ENCODE results near the gene FAAP20. TPM values are rescaled to one million over a fixed set of nuclear protein-coding genes. Genes with fewer than 3 reads are reported as not detected.

FAAP20 gene
- total and polyA plus RNA-seq, 2 experiments from 2014 or later: 79.1 to 167 TPM

DNA sequence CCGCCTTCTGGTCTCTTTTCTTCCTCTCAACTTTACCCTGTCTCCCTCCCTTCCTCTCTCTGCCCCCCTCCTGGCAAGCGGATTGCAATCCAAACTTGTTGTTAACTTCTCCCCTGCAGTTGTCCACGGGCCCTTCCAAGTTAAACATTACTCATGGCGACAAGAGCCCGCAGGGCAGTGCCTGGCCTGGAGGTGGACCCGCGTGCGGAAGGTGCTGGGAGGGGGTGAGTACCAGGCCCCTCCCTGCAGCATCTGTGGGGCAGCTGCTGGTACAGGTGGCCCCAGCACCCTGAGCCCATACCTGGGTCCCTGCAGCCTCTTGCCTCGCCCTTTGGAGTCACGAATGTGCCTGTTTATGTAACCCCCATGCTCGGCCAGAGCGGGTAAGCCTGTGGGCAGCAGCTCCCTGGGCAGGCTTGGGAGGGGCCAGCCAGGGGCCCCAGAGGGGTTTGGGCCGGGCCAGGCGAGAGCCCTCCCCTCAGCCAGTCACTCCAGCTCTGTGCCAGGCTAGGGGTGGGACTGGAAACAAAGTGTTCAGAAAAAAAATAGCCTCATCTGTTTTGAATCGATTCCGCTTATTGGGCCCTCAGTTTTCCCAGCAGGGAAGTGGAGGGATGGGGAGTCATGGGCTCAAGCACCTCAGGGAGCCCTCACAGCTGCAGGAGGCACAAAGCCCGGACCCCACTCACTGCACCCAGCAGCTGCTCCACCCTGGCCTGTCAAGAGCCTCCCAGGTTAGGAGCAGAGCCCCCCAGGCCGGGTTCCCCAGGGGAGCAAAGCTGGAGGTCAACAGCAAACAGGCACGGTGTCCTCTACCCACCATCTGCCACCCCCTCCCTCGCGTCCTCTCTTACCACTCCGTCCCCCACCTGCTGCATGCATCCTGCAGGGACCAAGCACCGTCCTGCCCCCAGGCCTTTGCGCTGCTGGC lies 14.0 kb upstream of the FAAP20 start:
- Histone ChIP-seq H3K9me2 (ENCODE audit: insufficient read depth) (no peaks in the 10 kb centered on the region), H3F3A (replicated peaks; ENCODE audit: low read depth) (peaks cover 17% of the 10 kb centered on the region), H2AFZ (no peak overlapping the region), H3K4me2 (no peak overlapping the region), H3K36me3 (ENCODE audit: insufficient read depth) (no peaks in the 10 kb centered on the region), H3K79me2 (replicated peaks; ENCODE audit: insufficient read depth) (no peaks in the 10 kb centered on the region), H3K4me3 (no peak overlapping the region), H3K27me3 (ENCODE audit: insufficient read depth) (peaks cover 6% of the 10 kb centered on the region; the same call in 1 of the 2 replicates), H3K27ac (ENCODE audit: low read depth) (no peak overlapping the region), H3K4me1 (ENCODE audit: insufficient read depth) (peaks cover 23% of the 10 kb centered on the region), H4K20me1 (replicated peaks; ENCODE audit: insufficient read depth) (no peaks in the 10 kb centered on the region)
- H3K27me3 Mint-ChIP-seq (ENCODE audit: insufficient read depth, low read depth, poor library complexity): peaks cover 22% of the 10 kb centered on the region
- H3K36me3 Mint-ChIP-seq (ENCODE audit: low read depth): no peaks in the 10 kb centered on the region
- TF ChIP-seq ZNF331 (CRISPR knock-in tag; IDR thresholded peaks at IDR 0.05; ENCODE audit: low read depth): no peak
- TF ChIP-seq, protein P1, sequence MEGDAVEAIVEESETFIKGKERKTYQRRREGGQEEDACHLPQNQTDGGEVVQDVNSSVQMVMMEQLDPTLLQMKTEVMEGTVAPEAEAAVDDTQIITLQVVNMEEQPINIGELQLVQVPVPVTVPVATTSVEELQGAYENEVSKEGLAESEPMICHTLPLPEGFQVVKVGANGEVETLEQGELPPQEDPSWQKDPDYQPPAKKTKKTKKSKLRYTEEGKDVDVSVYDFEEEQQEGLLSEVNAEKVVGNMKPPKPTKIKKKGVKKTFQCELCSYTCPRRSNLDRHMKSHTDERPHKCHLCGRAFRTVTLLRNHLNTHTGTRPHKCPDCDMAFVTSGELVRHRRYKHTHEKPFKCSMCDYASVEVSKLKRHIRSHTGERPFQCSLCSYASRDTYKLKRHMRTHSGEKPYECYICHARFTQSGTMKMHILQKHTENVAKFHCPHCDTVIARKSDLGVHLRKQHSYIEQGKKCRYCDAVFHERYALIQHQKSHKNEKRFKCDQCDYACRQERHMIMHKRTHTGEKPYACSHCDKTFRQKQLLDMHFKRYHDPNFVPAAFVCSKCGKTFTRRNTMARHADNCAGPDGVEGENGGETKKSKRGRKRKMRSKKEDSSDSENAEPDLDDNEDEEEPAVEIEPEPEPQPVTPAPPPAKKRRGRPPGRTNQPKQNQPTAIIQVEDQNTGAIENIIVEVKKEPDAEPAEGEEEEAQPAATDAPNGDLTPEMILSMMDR (conservative IDR thresholded peaks at IDR 0.05; ENCODE audit: low read depth in 2 of 2): no peak
- TF ChIP-seq NANOG (IDR thresholded peaks at IDR 0.05; ENCODE audit: borderline replicate concordance): no peak
- no peak for TF ChIP-seq STAT1 (IDR thresholded peaks at IDR 0.05; ENCODE audit: unreplicated experiment)
- TF ChIP-seq, protein P2, sequence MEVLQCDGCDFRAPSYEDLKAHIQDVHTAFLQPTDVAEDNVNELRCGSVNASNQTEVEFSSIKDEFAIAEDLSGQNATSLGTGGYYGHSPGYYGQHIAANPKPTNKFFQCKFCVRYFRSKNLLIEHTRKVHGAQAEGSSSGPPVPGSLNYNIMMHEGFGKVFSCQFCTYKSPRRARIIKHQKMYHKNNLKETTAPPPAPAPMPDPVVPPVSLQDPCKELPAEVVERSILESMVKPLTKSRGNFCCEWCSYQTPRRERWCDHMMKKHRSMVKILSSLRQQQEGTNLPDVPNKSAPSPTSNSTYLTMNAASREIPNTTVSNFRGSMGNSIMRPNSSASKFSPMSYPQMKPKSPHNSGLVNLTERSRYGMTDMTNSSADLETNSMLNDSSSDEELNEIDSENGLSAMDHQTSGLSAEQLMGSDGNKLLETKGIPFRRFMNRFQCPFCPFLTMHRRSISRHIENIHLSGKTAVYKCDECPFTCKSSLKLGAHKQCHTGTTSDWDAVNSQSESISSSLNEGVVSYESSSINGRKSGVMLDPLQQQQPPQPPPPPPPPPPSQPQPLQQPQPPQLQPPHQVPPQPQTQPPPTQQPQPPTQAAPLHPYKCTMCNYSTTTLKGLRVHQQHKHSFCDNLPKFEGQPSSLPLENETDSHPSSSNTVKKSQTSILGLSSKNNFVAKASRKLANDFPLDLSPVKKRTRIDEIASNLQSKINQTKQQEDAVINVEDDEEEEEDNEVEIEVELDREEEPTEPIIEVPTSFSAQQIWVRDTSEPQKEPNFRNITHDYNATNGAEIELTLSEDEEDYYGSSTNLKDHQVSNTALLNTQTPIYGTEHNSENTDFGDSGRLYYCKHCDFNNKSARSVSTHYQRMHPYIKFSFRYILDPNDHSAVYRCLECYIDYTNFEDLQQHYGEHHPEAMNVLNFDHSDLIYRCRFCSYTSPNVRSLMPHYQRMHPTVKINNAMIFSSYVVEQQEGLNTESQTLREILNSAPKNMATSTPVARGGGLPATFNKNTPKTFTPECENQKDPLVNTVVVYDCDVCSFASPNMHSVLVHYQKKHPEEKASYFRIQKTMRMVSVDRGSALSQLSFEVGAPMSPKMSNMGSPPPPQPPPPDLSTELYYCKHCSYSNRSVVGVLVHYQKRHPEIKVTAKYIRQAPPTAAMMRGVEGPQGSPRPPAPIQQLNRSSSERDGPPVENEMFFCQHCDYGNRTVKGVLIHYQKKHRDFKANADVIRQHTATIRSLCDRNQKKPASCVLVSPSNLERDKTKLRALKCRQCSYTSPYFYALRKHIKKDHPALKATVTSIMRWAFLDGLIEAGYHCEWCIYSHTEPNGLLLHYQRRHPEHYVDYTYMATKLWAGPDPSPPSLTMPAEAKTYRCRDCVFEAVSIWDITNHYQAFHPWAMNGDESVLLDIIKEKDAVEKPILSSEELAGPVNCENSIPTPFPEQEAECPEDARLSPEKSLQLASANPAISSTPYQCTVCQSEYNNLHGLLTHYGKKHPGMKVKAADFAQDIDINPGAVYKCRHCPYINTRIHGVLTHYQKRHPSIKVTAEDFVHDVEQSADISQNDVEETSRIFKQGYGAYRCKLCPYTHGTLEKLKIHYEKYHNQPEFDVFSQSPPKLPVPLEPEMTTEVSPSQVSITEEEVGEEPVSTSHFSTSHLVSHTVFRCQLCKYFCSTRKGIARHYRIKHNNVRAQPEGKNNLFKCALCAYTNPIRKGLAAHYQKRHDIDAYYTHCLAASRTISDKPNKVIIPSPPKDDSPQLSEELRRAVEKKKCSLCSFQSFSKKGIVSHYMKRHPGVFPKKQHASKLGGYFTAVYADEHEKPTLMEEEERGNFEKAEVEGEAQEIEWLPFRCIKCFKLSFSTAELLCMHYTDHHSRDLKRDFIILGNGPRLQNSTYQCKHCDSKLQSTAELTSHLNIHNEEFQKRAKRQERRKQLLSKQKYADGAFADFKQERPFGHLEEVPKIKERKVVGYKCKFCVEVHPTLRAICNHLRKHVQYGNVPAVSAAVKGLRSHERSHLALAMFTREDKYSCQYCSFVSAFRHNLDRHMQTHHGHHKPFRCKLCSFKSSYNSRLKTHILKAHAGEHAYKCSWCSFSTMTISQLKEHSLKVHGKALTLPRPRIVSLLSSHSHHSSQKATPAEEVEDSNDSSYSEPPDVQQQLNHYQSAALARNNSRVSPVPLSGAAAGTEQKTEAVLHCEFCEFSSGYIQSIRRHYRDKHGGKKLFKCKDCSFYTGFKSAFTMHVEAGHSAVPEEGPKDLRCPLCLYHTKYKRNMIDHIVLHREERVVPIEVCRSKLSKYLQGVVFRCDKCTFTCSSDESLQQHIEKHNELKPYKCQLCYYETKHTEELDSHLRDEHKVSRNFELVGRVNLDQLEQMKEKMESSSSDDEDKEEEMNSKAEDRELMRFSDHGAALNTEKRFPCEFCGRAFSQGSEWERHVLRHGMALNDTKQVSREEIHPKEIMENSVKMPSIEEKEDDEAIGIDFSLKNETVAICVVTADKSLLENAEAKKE (CRISPR knock-in tag; IDR thresholded peaks at IDR 0.05): no peak
- TF ChIP-seq, protein P3, sequence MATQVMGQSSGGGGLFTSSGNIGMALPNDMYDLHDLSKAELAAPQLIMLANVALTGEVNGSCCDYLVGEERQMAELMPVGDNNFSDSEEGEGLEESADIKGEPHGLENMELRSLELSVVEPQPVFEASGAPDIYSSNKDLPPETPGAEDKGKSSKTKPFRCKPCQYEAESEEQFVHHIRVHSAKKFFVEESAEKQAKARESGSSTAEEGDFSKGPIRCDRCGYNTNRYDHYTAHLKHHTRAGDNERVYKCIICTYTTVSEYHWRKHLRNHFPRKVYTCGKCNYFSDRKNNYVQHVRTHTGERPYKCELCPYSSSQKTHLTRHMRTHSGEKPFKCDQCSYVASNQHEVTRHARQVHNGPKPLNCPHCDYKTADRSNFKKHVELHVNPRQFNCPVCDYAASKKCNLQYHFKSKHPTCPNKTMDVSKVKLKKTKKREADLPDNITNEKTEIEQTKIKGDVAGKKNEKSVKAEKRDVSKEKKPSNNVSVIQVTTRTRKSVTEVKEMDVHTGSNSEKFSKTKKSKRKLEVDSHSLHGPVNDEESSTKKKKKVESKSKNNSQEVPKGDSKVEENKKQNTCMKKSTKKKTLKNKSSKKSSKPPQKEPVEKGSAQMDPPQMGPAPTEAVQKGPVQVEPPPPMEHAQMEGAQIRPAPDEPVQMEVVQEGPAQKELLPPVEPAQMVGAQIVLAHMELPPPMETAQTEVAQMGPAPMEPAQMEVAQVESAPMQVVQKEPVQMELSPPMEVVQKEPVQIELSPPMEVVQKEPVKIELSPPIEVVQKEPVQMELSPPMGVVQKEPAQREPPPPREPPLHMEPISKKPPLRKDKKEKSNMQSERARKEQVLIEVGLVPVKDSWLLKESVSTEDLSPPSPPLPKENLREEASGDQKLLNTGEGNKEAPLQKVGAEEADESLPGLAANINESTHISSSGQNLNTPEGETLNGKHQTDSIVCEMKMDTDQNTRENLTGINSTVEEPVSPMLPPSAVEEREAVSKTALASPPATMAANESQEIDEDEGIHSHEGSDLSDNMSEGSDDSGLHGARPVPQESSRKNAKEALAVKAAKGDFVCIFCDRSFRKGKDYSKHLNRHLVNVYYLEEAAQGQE (IDR thresholded peaks at IDR 0.05; ENCODE audit: unreplicated experiment): no peak
- TF ChIP-seq EZH2phosphoT487 (IDR thresholded peaks at IDR 0.05; ENCODE audit: unreplicated experiment): no peak
- no peak for TF ChIP-seq ZNF114 (CRISPR knock-in tag; IDR thresholded peaks at IDR 0.05)
- TF ChIP-seq, protein P4, sequence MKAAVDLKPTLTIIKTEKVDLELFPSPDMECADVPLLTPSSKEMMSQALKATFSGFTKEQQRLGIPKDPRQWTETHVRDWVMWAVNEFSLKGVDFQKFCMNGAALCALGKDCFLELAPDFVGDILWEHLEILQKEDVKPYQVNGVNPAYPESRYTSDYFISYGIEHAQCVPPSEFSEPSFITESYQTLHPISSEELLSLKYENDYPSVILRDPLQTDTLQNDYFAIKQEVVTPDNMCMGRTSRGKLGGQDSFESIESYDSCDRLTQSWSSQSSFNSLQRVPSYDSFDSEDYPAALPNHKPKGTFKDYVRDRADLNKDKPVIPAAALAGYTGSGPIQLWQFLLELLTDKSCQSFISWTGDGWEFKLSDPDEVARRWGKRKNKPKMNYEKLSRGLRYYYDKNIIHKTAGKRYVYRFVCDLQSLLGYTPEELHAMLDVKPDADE (IDR thresholded peaks at IDR 0.05): no peak
- H3K4me1 Mint-ChIP-seq: peaks cover 22% of the 10 kb centered on the region
- no peak overlapping the region; the same call in 2 of the 3 replicates for H3K4me3 Mint-ChIP-seq
- ATAC-seq: no peak
- DNase-seq (ENCODE audit: low spot score): no peak
- H3K27ac Mint-ChIP-seq: no peak overlapping the region; the same call in 1 of the 2 replicates
- H3K9me3 Mint-ChIP-seq: no peaks in the 10 kb centered on the region
